GM12878 (cell line): ENCODE measurements around the gene NPM3. TPM values are rescaled to one million over a fixed set of nuclear protein-coding genes. Genes with fewer than 3 reads are reported as not detected.

Experiments used
- BRCA1 ChIP-seq: IDR thresholded peaks from 2 replicates; pipeline ENCODE4 v1.6.1; 2011; ENCODE audit warnings: low read depth, low read length, improper control_type of control experiment
- EGR1 ChIP-seq, 2 experiments: IDR thresholded peaks; 1 replicate in 1 of 2; 2 replicates in 1 of 2; pipeline ENCODE4 v1.6.1; 2011 to 2012; ENCODE audit warnings: low read depth in 2 of 2, low read length in 2 of 2, borderline replicate concordance in 1 of 2, mild to moderate bottlenecking in 1 of 2, moderate library complexity in 1 of 2
- RB1 ChIP-seq: fragments of 450-650 bp; formaldehyde crosslinking; IDR thresholded peaks from 2 replicates; pipeline ENCODE4 v1.6.1; 2017; ENCODE audit warnings: mild to moderate bottlenecking, borderline replicate concordance
- RBBP5 ChIP-seq: fragments of 200-600 bp; sonication (generic); conservative IDR thresholded peaks from 2 replicates; pipeline ENCODE4 v1.6.1; 2016
- SP1 ChIP-seq: IDR thresholded peaks from one replicate; pipeline ENCODE4 v1.6.1; 2011; ENCODE audit warnings: low read depth, low read length
- STAT1 ChIP-seq: fragments of 450-650 bp; conservative IDR thresholded peaks from 2 replicates; pipeline ENCODE4 v1.6.1; 2014; ENCODE audit warnings: antibody characterized with exemption, mild to moderate bottlenecking
- TBL1XR1 ChIP-seq: IDR thresholded peaks from 2 replicates; pipeline ENCODE4 v1.6.1; 2012; ENCODE audit warnings: low read depth, low read length, improper control_type of control experiment
- YBX1 ChIP-seq: fragments of 450-650 bp; IDR thresholded peaks from 2 replicates; pipeline ENCODE4 v1.6.1; 2016; ENCODE audit warnings: antibody characterized with exemption
- ZBTB40 ChIP-seq: fragments of 450-650 bp; IDR thresholded peaks from 2 replicates; pipeline ENCODE4 v1.6.1; 2016; ENCODE audit warnings: mild to moderate bottlenecking, moderate library complexity, borderline replicate concordance
- polyA plus RNA-seq, 11 experiments: library from polyadenylated mRNA; depleted of rRNA in 4 of 11; unstranded in 6 of 11; stranded (reverse) in 5 of 11; fragments of >200 nt; fragmentation: Nextera tagmentation in 4 of 11; fragmentation: Illumina TruSeq in 1 of 11; extraction: Ambion mirVana in 4 of 11; extraction: Trizol in 1 of 11; gene quantifications; 1 replicate in 1 of 11; 2 replicates in 10 of 11; pipeline versions ENCODE4 v1.2.1 to v1.2.3, GENCODE V29; 2011 to 2016; ENCODE audit warnings: inconsistent platforms in 2 of 11, missing spikeins in 2 of 11, low read depth in 1 of 11
- total RNA-seq, 4 experiments: library from RNA; depleted of rRNA in 3 of 4; stranded (reverse); fragments of >200 nt in 3 of 4; fragmentation: Illumina TruSeq in 1 of 4; extraction: Trizol in 1 of 4; gene quantifications; 2 replicates each; pipeline versions ENCODE4 v1.2.1 to v1.2.3, GENCODE V29; 2013 to 2021
- TF ChIP-seq, protein P1 (sequence below): fragments of 450-650 bp; IDR thresholded peaks from 2 replicates; pipeline ENCODE4 v1.6.1; 2017; ENCODE audit warnings: borderline replicate concordance
- TF ChIP-seq, protein P2 (sequence below): IDR thresholded peaks from 2 replicates; pipeline ENCODE4 v1.6.1; 2012; ENCODE audit warnings: low read length, inconsistent platforms

NPM3 gene
- total and polyA plus RNA-seq, 10 of the 15 experiments (the other 5 are each of a cell fraction or from before 2014, with no cell fraction given): 13.0 to 171 (median 93.3) TPM

DNA sequence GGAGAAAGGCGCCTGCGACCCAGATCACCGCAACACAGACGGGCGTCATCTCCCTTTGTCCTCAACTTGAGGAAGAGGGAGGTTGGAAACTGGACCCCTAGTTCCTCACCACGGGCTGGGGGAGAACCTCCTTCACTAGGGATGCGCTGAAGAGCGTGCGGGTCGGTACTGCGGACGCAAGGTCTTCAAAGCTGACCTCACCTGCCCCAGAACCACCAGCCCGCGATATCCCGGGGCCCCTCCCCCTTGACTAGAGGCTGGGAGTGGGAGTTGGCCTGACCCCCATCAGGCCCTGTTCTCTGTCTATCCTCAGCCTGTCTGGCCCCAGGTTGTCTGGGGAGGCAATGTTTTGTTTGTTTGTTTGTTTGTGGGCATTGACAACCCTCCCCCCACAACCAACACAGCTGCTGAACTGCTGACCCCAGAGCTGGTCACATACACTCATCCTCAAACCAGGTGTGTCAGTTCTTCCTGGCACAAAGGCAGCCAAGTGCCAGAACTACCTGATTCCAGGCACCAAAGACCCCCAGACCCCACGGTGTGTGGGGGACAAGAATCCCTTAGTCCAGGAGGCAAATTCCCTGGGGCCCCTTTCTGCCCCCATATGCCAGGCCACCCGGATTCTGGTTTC is 2.9 kb downstream of the NPM3 start (continued):
- TF ChIP-seq, protein P1, sequence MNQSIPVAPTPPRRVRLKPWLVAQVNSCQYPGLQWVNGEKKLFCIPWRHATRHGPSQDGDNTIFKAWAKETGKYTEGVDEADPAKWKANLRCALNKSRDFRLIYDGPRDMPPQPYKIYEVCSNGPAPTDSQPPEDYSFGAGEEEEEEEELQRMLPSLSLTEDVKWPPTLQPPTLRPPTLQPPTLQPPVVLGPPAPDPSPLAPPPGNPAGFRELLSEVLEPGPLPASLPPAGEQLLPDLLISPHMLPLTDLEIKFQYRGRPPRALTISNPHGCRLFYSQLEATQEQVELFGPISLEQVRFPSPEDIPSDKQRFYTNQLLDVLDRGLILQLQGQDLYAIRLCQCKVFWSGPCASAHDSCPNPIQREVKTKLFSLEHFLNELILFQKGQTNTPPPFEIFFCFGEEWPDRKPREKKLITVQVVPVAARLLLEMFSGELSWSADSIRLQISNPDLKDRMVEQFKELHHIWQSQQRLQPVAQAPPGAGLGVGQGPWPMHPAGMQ: no peak
- TF ChIP-seq SP1 (no peak), BRCA1 (no peak), STAT1 (no peak), RB1 (0 out of 2 replicates have a peak, but pooled peaks have one; percentile 2), TBL1XR1 (no peak), ZBTB40 (no peak), RBBP5 (no peak), YBX1 (no peak), EGR1 (IDR thresholded peaks at IDR 0.05; ENCODE audit: borderline replicate concordance in 1 of 2, low read depth in 2 of 2, low read length in 2 of 2) (no peak)
- TF ChIP-seq, protein P2, sequence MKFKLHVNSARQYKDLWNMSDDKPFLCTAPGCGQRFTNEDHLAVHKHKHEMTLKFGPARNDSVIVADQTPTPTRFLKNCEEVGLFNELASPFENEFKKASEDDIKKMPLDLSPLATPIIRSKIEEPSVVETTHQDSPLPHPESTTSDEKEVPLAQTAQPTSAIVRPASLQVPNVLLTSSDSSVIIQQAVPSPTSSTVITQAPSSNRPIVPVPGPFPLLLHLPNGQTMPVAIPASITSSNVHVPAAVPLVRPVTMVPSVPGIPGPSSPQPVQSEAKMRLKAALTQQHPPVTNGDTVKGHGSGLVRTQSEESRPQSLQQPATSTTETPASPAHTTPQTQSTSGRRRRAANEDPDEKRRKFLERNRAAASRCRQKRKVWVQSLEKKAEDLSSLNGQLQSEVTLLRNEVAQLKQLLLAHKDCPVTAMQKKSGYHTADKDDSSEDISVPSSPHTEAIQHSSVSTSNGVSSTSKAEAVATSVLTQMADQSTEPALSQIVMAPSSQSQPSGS: no peak
